ENCODE data around the gene MAFG. TPM values are rescaled to one million over a fixed set of nuclear protein-coding genes. Genes with fewer than 3 reads are reported as not detected.
A peak's percentile ranks its signal among the peaks of the same experiment; 100 is the strongest.

The MAFG gene
- total and polyA plus RNA-seq, 2 of the 13 experiments (the other 11 are each of a cell fraction or from before 2014, with no cell fraction given), result 14.5 to 20.0 TPM

GRCh38 chr17:81924557-81925532 lies 2.7 kb downstream of the MAFG start (continued):
- TF ChIP-seq AHDC1 (CRISPR knock-in tag; IDR thresholded peaks at IDR 0.05; ENCODE audit: borderline replicate concordance) (no peak), ZNF839 (CRISPR knock-in tag; IDR thresholded peaks at IDR 0.05; ENCODE audit: borderline replicate concordance) (no peak), ZNF414 (CRISPR knock-in tag; IDR thresholded peaks at IDR 0.05) (0 out of 2 replicates have a peak, but pooled peaks have one; percentile 52), GATAD1 (CRISPR knock-in tag; IDR thresholded peaks at IDR 0.05) (peak; percentile 34; the same call in 1 of the 2 replicates), MTF1 (CRISPR knock-in tag; IDR thresholded peaks at IDR 0.05) (no peak), ZNF615 (CRISPR knock-in tag; IDR thresholded peaks at IDR 0.05; ENCODE audit: borderline replicate concordance) (no peak), HNF4A (CRISPR knock-in tag; IDR thresholded peaks at IDR 0.05) (peak; percentile 74), ZNF776 (CRISPR knock-in tag; IDR thresholded peaks at IDR 0.05) (no peak), PRPF4 (IDR thresholded peaks at IDR 0.05; ENCODE audit: low read depth, low read length, poor library complexity, severe bottlenecking) (peak; percentile 88), HNF1B (CRISPR knock-in tag; IDR thresholded peaks at IDR 0.05) (peak; percentile 76), TBX2 (CRISPR knock-in tag; IDR thresholded peaks at IDR 0.05; ENCODE audit: borderline replicate concordance) (no peak), ZNF572 (CRISPR knock-in tag; IDR thresholded peaks at IDR 0.05) (0 out of 2 replicates have a peak, but pooled peaks have one; percentile 76), ZNF614 (CRISPR knock-in tag; IDR thresholded peaks at IDR 0.05; ENCODE audit: borderline replicate concordance) (no peak), SMAD1 (CRISPR knock-in tag; IDR thresholded peaks at IDR 0.05; ENCODE audit: borderline replicate concordance, low read depth) (peak; percentile 24; the same call in 1 of the 2 replicates)
- TF ChIP-seq, protein P1, sequence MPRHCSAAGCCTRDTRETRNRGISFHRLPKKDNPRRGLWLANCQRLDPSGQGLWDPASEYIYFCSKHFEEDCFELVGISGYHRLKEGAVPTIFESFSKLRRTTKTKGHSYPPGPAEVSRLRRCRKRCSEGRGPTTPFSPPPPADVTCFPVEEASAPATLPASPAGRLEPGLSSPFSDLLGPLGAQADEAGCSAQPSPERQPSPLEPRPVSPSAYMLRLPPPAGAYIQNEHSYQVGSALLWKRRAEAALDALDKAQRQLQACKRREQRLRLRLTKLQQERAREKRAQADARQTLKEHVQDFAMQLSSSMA (CRISPR knock-in tag; IDR thresholded peaks at IDR 0.05), result no peak
- TF ChIP-seq, protein P2, sequence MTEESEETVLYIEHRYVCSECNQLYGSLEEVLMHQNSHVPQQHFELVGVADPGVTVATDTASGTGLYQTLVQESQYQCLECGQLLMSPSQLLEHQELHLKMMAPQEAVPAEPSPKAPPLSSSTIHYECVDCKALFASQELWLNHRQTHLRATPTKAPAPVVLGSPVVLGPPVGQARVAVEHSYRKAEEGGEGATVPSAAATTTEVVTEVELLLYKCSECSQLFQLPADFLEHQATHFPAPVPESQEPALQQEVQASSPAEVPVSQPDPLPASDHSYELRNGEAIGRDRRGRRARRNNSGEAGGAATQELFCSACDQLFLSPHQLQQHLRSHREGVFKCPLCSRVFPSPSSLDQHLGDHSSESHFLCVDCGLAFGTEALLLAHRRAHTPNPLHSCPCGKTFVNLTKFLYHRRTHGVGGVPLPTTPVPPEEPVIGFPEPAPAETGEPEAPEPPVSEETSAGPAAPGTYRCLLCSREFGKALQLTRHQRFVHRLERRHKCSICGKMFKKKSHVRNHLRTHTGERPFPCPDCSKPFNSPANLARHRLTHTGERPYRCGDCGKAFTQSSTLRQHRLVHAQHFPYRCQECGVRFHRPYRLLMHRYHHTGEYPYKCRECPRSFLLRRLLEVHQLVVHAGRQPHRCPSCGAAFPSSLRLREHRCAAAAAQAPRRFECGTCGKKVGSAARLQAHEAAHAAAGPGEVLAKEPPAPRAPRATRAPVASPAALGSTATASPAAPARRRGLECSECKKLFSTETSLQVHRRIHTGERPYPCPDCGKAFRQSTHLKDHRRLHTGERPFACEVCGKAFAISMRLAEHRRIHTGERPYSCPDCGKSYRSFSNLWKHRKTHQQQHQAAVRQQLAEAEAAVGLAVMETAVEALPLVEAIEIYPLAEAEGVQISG (CRISPR knock-in tag; IDR thresholded peaks at IDR 0.05), result 0 out of 2 replicates have a peak, but pooled peaks have one; percentile 9

All from HepG2 (cell line).